ENCODE data around the gene ARHGEF4.

Gene ARHGEF4

DNA sequence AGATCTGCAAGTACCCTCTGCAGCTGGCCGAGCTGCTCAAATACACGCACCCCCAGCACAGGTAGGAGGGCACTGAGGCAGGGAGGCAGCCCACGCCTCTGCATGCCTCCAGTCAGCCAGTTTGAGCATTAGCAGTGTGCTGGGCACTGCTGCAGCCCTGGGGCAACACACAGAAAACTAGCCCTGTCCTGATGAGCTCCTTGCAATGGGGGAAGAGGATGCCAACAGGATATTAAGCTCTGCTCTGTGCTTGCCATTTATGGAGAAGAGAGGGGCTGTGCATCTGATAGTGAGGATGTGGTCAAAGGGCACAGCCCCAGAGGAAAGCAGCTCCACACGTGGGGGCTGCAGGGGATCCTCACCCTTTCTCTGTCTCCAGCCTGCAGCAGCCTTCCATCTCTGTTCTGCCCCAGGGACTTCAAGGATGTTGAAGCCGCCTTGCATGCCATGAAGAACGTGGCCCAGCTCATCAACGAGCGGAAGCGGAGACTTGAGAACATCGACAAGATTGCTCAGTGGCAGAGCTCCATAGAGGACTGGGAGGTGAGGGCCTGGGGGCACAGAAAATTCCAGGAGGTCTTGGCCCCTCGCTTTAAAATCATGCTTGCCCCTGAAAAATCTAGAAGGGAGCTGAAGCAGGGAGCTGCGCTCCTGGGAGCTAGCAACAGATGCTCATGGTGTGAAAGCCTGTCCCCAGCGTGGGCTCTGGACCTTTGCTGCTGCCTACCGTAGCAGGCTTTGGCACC, 204.9 kb downstream of the ARHGEF4 start:
- no peak for DNase-seq

DNA sequence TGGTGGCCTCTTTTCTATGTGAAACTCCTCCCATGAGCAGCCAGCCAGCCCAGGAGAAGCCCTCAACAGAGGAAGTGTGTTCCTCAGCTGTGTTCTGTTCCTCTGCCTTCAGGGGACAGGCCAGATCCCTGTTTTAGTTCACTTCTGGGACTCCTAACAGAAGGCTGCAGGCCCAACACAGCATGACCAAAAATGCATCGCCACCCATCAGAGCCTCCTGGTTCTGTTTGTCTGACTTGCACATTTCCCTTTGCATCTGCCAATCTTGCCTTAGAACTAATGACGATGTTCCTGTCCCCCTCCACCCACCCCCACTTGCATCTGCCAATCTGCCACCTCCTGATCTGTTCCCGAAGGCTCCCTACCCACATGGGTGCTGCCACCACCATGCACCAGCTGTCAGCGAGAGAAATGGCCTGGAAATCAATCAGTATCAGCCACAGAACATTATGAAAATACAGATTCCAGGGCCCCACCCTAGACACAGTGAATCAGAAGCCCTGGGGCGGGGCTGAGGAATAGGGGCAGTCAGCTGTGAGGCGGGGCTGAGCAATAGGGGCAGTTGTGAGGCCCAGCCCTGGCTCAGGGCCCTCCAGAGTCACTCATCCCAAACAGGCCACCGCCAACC, 205.5 kb downstream of the ARHGEF4 start:
- DNase-seq = no peak

DNA sequence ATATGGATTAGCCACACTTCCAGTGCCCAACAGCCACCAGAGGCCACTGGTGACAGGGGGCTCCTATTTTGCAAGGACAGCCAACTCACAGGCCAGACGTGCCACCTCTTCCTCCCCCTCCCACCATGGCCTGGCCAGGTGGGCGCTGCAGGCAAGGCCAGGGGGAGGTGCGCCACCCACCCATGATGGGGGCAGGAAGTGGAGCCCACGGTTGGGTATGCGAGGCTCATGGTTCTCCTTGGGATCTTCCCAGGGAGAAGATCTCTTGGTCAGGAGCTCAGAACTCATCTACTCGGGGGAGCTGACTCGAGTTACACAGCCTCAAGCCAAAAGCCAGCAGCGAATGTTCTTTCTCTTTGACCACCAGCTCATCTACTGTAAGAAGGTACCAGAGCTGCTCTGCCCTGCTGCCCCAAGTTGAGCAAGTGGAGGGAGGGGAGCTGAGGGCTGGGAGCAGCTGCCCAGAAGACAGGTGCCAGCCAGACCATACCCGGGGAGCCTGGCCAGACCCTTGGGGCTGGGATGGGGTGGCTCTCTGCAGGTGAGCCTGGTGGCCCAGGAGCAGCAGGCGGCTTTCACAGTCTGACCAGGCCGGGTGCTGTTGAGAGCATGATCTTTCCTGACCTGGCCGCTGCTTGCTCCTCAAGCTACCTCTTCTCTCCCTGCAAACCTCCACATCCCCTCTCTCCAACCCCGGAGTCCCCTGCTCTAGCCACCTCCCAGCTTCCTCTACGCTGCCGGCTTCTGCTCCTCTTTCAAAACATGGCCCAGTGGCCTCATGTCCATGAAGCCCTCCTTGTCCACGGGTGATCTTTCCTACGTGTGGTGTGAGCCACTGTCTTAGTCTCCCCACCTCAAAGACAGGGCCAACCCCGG, 206.7 kb downstream of the ARHGEF4 start:
- DNase-seq = no peak

DNA sequence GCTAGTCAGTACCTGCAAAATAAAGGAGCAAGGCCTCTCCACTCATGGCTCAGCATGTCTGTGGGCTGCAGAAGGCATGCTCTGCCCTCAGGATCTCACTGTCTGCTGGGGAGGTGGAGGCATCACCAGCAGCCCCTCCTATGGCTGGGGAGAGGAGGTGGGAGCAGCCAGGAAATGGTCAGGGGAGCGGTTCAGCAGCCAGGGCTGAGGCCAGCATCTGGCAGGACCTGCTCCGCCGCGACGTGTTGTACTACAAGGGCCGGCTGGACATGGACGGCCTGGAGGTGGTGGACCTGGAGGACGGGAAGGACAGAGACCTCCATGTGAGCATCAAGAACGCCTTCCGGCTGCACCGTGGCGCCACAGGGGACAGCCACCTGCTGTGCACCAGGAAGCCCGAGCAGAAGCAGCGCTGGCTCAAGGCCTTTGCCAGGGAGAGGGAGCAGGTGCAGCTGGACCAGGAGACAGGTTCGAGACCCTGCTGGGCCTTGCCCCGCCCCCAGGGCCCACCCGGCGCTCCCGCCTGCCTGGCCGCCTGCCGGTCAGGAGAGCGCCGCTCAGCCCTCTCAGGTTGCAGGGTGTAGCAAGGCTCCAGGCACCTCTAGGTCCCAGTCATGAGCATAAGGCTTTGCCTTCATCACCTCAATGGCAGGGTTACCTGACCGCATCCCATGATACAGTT, 207.5 kb downstream of the ARHGEF4 start:
- no peak for DNase-seq

DNA sequence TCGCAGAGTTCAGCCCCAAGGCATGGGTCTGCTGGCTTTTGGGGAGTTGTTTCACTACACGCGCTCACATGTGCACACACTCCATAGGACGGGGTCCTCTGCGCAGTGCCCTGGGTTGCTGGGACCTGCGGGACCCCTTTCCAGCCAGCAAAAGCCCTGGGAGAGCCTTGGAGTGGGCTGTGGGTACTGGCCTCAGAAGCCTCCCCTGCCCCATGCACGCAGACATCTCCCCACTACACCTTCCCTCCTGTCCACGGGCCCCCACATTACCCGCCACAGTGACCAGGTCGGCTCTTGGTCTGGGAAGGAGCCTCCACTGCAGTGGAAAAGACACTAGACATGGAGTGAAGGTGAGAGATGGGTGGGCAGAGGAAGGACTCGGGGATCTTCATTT, 208.0 kb downstream of the ARHGEF4 start:
- no peak for DNase-seq

DNA sequence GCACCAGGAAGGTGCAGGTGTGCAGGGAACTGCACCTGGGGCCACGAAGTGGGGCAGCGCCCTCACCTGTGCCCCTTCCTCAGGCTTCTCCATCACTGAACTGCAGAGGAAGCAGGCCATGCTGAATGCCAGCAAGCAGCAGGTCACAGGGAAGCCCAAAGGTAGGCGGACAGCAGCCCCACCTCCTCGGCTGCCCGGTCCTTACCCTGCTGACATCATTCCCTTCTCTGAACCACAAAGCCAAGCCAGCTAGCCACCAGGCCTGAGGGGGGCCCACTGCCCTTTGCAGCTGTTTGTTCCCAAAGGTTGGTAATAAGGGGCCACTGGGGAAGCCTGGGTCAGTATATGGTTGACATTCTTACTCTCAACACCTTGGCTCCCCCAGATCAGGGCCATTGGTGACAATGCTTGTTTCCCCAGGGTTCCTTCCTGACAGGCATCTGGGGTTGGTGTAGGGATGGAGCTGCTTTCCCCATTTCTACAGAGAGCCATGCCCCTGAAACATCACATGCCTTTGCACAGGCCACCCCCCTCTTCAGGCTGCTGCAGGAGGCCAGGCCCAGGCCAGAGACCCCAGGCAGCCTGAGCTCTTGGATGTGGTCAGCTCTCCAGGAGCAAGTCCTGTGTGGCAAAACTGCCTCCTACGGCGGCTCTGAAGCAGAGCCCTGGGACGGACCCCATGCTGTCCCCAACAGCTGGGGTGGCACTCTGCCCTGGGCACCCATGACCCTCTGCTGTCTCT, 208.7 kb downstream of the ARHGEF4 start:
- no peak for DNase-seq

DNA sequence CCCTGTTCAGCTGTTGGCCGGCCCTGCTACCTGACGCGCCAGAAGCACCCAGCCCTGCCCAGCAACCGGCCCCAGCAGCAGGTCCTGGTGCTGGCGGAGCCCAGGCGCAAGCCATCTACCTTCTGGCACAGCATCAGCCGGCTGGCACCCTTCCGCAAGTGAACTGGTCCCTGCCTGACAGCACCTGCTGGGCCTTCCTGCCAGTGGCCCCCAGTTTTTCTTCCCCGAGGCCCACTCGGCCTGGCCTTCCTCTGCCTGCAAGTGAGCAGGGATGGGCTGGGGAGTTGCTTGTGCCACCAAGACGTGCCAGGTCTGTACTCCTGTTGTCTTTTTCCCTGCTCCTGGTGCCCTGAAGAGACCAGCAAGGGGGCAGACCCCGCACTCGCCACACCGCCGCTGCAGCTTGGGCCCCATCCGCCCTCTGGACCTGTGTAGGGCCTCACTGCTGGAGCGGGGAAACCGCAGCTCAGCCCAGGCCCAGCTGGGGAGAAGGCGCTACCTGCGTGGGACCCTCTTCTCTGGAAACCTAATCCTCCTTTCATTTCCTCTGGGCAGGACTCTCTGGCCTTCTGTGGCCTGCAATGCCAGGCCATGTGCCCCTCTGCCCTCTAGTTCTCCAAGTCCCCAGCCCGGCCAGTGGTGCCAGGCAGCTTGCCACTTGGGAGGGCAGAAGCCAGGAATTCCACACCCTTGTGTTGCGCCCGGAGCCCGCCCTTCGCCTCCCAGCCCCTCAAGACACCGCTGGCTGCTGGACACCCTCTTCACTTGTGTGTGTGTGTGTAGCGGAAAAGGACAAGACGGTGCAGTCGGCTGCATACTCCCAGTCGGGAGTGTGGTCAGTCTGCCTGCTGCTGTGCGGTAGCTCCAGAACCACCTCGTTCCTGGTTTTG, 209.6 kb downstream of the ARHGEF4 start:
- no peak for DNase-seq

DNA sequence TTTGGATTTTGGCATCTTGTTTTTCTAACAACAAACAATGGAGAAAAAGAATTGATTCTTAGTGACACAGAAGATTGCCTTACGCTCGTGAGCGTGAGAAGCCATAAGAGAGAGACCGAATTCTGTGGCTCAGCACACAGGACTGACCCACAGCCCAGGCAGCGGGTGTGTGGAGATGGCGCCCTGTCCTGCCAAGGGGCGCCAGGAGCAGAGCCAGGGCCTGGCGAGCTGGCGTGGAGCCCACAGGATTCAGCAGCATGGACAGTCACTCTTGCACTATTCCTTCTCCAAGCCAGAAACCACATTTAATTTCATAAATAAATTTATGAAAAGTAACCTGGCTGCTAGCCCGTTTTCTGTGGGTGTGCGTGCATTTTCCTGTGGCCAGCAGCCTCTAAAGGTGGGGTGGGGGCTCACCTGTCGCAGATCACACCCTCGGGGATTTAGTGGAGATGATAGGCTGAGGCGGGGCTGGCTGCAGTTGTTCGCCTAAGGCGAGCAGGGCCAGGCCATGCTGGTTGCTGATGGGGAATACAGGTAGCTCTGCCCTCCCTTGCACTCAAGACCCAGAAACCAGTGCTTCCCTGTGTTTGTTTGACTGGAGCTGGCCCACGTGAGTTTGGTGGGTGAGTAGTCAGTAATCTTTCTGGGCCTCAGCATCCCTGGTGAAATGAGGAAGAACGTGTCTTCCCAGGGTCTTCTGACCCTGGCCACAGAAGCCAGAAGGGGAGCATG, 210.4 kb downstream of the ARHGEF4 start:
- no peak for DNase-seq

DNA sequence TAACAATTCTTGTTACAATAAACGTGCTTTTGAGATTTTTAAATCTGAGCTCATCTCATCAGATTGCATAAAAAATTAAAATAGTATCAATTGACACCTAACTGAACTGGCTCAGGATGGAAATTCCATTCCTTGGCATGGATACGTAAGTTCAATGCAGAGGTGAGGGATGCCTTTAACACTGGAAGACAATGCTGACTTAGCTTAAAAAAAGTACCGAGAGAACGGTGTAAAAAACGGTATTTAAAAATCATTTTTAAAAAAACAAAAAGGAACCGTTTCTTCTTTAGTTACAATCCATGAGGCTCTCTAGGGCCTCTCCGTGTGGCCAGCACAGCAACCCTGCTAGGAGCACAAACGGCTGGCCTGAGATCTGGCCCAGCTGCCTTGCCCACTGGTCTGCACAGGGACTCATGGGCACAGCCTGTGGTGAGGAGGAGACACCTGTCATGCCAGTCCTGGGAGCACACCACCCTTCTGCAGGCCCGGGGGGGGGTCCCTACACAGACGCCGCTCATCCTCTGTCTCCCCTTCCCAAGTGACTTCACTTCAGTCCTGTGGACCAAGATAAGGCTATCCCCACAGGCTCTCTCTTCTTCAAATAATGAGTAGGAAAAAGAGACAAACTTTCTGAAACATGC, 211.3 kb downstream of the ARHGEF4 start:
- no peak for DNase-seq

DNA sequence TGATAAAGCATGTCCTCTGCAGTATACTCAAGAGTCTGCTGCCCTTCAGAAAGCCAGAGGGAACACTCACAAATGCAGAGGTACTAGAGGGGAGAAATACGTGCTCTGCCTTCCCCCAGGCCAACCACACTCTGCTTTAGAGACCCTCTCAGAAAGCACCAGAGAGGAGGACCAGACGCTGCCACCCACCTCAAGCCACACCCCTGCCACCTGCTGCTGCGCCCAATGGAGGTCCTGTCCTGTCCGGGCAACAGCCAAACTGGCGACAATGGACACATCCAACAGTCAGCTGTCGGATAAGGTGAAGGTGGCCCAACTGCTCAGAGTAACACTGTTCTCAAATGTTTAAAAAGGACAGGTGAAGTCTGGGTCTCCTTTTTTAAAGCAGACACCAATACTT, 211.9 kb downstream of the ARHGEF4 start:
- no peak for DNase-seq

DNA sequence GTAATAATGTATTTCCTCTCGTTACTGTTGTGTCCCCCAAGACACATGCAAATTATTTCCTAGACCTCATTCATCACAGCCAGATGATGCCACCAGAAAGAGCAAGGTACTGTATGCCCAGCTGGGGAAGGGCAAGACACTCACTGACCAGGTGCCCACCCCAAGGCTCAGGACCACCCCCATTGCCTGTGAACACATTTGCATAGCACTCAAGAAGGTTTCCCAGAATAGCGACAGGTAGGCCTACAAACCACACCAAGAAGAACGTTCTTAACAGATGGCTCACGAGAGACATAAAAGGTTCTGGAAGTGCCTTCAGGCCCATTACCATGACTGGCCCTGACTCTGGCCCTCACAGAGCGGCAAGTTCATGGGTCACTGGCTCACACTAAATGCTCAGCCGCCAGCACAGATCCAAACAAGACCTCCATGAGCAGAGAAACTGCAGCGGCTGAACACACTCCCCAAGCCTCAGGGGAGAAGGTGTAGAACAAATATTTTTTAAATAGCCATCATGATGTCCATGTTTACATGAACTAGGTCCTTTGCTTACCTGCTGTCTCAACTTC, 212.5 kb downstream of the ARHGEF4 start:
- no peak for DNase-seq

DNA sequence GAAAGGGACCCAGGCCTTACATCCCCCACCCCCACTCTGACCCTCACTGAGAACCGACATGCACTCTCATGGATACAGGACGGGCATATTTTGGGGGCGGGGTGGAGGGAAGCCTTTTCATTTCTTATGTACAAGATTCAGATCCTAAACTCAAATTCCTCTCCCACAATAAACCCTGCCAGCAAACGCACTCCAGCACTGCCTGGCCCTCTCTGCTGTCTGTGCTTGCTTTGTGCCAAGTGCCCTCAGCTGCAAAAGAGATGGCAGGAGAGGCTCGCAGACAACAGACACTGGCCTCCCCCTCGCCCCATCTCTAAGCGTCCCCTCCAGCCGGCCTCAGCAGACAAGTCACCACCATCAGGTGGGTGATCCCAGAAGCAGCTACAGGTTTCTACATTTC, 214.2 kb downstream of the ARHGEF4 start:
- DNase-seq = no peak

DNA sequence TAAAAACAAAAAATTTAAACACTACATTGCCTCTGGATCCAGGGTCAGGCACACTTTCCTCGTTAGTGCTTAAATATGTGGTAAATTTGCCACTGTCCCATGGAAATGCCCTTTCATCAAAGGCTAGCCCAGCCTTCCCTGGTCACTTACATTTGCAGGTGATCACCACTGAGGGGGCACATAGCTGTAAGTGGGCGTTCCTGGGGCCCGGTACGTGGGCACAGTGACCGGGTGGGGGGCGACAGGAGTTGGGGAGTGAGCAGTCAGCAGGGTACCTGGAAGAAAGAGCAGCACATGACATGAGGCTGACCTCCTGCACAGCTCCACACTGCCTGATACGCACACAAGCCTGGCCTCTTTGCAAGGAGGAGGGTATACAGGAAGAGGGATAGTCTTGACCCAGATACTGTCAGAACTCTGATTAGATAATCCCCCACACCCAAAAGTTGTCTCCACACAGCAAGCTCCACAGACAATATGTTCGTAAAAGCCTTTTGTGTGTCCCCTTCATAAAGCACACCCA, 216.1 kb downstream of the ARHGEF4 start:
- no peak for DNase-seq

DNA sequence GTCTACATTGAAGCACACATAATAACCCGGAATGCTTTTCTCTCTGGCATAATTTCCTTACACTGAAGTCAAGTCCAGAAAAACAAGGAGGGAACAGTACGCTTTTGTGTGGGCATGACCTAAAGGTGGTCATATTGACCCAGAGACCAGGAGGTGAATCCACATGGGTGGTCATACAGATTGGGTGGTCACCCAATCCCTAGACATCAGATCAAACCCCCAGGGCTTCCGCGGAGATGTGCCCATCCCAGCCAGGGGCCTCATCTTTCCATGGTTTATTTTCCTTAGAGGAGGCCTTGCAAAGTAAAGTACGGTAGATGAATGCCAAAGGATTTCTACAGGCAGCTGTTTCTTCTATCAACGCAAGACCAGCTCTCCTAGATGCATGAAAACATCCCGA, 217.8 kb downstream of the ARHGEF4 start:
- no peak for DNase-seq

DNA sequence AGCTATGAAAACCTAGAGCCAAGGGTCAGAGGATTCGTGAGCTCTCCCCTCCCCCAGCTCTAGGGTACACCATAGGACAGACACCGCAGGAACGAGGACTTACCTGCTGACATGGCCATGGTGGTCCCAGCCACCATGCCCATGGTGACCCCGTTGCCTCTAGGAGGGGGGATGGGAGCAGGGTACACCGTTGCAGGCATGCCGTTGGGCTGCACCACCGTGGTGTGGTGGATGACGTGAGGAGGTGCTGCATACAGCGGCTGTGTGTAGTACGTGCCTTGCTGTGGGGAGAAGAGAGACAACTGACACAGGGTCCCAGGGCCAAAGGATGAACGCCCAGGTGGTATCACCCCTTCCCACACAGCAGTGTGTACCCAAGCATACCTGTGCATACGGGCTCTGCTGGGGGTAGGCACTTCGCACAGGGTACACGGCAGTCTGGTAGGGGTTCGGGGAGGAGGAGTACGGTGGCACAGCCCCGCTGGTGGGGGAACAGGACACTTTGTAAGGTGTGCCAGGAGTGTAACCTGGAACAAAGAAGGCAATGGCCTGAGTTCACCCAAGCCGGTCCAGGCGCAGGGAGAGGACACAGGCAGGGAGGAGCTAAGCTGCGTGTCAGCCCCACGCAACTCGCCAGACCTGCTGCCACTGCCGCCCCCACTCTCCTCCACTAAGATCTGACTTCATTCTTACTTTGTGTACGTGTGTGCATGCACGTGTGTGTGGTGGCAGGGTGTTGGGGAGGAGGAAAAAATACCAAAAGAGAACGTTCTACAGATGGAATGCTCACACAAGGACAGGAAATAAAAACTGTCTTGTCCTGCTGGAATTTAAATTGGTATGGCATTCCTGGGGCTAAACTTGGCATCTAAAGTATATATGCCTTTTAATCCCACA, 218.7 kb downstream of the ARHGEF4 start:
- DNase-seq = no peak

DNA sequence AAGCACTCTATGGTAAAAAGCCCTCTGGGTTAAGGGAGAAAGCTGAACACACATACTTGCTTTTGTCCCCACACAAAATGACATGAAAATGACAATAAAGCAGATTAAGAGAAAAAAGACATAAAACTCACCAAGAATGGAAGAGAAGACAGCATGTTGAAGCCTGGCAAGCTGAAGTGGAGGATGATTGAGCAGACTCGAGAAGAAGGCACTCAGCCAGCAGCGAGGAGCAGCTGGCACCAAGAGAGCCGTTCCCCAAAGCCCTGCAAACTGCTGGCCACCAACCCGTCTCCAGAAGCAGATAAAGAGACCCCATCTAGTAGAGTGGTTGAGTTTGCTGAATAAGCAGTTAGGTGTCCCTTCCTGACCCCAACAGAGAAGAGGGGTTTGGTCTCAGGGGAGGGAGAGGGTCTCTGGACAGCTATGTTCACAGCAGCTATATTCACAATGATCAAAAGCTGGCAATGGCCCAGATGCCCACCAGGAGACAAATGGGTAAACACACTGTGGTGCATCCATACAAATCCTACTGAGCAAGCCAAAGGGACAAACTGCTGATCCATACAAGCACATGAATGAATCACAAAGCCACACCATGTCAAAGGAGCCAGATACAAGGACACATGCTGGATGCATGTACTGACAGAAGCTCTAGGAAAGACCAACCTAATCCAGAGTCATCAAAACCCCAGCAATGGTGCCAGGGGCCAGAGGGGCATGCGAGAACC, 219.7 kb downstream of the ARHGEF4 start:
- DNase-seq = no peak

DNA sequence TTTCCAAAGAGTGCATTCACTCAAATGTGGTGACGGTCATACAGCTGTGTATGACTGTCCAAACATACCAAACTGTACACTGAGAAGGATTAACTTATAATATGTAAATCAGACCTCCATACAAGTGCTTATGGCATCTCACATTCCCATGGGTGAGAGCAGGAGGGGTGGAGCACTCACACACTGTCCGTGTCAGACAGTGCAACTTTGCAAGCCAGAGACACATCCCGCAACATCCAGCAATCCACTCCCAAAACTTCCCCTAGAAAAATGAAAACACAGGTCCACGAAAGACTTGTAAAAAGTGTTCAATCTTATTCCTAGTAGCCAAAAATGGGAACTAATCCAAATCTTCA, 220.2 kb downstream of the ARHGEF4 start:
- DNase-seq = no peak

Measured in NCI-H2107 (cell line).